AG08395 (cell line): ENCODE results near the gene LSM6.

ENCODE experiments used
- DNase-seq: peaks from one replicate; pipeline ENCODE4 v3.0.0; 2012; ENCODE audit warnings: mixed read lengths, low spot score

LSM6 gene

DNA sequence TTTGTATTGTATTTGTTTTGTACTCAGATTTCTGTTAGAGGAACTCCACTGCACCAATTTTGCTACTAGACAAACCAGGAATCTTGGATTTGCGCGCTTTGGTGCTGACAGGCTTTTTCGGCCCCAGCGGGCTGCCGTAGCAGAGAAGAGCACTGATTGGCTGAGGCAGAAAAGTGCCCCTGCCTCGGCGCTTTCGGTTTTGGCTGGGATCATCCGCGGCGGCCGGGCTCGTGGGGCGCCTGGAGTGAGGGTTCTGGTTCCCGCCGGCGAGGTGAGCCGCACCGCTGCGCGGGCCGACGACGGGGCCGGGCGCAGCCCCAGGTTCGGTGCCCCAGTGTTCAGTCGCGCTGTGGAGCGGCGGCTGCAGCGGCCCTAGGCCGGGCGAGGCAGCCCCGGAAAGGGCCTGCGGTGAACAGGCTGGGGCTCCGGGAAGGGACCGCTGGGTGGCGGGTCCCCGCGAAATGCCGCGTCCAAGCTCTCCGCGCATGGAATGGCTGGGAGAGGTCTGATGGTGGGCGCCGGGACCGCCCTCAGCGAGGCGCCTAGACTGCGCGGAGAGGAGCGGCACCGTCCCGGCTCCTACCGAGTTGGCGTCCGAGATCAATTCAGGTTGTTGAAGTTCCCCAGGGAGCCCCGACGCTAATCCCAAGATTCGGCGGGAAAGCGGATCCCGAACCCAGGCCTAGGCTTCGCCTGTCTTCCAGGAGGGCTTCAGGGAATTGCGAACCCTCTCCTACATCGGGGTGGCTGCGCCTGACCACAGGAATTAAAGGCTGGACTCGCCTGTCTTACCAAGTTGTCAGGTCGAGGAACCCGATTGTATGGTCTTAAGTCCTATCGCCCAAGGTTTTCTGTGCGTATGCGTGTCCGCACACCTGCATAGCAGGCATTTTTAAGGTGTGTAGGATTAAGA is at the start of gene LSM6:
Gene LSM6, plus strand, starts transcription at position 178 of the 913 bp plus-strand sequence. CDS start 7,204 bp downstream, outside the sequence.
- peak; percentile 91 for DNase-seq

DNA sequence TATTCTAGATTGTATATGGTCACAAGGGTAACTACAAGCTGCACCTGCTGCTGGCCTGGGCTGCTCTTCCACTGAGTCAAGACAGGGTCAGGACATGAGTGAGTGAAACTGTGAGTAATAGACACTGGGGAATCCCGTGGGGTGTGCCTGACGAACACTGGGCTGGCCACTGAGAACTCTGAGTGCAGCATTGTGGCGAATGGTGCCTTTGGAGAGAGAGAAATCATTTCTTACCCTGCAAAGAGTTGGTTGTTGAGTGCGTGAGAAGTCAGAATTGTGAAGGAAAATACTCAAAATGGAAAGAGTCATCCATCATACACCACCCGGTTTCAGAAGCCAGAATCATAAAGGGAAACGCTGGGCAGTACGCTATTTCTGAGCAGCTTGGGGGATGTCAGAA is 43.1 kb upstream of the LSM6 start:
- no peak for DNase-seq

DNA sequence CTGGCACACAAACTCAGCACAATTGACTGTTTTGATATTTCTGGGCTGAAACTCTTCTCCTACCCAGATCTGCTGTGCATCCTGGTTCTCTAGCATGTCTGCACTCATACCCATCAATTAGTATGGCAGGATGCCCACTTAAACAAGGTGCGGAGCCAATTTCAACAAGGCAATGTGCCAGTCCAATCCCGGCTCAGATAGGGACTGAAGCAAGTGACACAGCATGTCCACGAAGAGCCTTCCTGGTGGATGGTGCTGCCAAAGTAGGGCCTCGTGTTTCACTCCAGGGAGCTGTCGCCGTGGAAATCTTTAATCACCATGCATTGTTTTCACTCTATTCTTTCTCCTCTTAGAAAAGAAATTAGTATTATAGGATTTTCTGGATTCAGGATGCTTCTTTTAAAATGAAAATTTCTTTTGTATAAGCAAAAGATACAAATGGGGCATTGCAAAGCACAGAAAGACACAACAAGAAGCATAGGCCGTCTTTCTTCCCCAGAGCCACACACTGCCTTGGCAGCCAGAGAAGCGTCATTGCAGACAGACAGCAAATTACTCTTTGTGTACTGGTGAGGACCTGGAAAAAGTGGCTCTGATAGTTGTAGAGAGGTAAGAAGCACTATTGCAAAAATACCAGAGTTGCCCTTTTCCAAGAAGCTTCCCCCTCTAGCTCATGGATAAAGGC is 40.6 kb upstream of the LSM6 start:
- DNase-seq = no peak

- no peak for DNase-seq
Measured at GRCh38 chr4:146135941-146136340, 39.6 kb upstream of the LSM6 start.

DNA sequence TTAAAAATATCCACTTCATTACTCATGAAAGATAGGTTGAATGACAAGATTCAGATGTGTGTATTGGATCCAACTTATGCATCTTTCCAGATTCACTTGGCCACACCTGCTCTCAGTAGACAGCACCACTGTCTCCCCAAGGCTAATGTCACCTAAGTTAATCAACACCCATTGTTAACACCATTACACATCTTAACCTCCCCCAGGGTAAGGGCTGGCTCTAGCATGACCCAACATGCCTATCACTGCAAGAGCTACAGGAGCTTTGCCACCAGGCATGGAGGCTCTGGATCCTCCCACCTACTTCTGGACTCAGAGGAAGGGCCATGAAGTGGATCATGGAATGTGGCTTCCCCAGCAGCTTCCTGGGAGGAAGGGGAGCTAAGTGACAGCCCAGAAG is 32.8 kb upstream of the LSM6 start:
- DNase-seq = no peak

- no peak for DNase-seq
Measured at GRCh38 chr4:146143888-146144287, 31.6 kb upstream of the LSM6 start.

DNA sequence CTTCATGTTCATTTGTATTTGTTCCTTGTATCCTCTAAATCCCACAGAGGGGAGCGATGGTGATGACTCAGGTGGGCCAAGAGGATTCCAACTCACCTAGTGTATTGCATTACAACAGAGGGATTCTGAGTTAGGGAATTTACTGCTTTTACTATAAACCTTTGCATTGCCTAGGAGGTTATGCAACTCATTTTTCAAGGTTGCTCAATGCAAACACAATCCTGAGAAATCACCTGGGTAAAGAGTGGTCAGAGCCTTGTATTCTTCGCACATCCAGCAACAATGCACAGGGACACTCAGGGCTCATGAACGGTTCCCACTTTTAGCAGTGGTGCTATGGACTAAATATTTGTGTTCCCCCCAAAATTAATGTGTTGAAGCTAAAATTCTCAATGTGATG is 28.6 kb upstream of the LSM6 start:
- DNase-seq = no peak

DNA sequence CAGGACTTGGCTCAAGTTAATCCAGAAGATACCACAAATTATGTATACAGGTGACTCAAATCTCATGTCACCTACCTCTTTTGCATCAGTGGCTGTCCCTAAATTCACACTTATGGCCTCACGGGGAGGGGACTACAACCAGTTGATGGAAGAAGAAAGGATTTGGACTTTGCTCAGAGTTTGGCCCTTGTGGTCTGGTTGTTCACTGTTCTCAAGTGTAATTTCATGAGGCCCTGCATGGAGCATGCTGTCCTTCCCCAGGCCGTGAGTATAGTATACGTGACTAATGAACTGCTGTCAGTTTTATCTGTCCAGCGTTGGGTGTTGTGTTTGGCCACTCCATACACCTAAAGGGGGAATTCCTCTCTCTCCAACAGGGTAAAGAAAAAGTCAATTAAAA is 27.5 kb upstream of the LSM6 start:
- DNase-seq = no peak

GRCh38 chr4:146154057-146154456 is 21.5 kb upstream of the LSM6 start:
- no peak for DNase-seq

DNA sequence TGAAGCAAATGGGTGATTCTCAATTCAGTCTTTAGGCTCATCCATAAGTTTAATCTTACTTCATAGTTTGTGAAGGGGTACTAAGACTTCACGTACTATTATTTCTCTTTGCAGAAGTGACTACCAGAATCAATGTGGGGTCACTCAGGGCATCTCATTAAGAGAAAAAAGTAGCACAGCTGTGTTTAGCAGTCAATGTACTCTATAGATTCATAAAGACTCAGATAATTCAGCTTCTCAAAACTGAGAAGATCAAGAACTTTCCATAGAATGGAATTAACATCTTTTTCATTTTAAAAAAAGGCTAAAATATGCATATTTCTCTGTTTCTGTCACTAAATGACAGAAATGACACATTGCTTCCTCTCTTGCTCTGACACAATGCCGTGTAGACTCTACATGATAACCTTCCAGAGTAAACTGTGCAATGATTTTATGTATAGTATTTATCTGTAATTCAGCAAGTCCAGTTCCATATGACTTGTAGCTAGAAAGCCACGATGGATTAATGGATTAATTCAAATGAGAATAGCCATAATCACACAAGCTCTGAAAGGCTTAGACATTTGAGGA is 20.3 kb upstream of the LSM6 start:
- DNase-seq = no peak

- DNase-seq = no peak
Measured at GRCh38 chr4:146158036-146158745, 17.3 kb upstream of the LSM6 start.

GRCh38 chr4:146159384-146160058 is 16.0 kb upstream of the LSM6 start:
- no peak for DNase-seq

DNA sequence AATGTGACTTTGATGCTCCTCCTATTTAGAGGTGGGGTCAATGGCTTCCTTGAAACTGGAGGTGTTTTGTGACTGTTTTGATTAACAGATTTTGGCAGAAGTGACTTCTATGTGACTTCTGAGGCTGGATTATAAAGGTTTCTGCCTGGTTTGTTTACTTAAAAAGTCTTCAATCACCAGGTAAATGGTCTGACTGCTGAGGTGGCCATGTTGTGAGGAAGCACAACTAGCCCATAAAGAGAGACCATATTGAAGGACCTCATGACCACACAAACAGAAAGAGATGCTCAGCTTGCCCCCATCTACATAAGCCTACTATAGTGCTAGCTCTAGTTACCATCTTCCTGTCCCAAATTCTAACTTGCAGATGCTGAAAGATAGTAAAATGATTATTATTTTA is 14.3 kb upstream of the LSM6 start:
- DNase-seq = no peak

- no peak for DNase-seq
Measured at GRCh38 chr4:146165221-146165620, 10.3 kb upstream of the LSM6 start.

- peak; percentile 40 for DNase-seq
Measured at GRCh38 chr4:146165840-146166239, 9.7 kb upstream of the LSM6 start.

GRCh38 chr4:146170149-146170548 is 5.4 kb upstream of the LSM6 start:
- DNase-seq = no peak

- no peak for DNase-seq
Measured at GRCh38 chr4:146176891-146177290, 1.4 kb downstream of the LSM6 start.

DNA sequence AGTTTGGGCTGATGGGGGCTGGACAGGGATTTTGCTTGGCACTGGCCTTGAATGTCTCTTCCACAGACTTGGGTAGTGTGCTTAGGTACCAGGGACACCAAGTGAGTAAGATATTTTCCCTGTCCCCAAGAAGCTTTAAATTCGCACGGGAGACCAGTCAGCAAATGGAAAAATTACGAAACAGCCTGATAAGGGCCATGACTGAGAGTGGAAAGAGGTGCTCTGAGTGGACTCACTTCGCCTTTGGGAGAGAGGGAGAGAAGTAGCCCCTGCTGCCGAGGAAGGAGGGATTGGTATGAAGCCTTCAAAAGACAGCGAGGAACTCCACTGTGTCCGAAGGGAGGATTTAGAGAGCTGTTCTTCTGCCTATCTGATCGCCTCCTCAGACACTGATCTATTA is 2.6 kb downstream of the LSM6 start:
- no peak for DNase-seq

DNA sequence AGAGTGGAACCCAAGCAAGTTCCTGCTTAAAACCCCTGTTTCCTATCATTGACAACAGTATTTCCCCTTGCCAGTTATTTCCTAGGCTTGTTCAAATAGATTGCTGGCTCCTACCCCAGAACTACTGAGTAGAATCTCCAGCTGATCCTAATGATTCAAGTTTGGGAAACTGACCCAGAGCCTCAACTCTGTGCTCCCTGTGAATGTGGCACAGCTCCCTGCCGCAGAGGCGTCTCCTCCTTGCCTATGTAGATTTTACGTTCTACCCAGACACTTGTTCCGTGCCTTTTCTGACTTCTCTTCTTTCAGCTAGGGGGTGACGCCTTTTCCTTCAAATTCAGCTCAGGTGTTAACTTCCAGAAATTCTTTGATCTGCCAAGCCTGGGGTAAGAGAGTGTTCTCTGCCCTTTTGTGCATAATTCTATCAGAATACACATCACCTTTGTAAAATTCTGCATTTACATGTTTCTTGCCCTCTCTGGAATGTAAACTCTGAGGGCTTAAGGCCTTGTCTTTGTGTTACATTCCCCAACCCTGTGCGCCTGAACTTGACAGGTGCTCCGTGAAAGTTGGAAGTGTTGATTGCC is 4.4 kb downstream of the LSM6 start:
- DNase-seq = no peak

DNA sequence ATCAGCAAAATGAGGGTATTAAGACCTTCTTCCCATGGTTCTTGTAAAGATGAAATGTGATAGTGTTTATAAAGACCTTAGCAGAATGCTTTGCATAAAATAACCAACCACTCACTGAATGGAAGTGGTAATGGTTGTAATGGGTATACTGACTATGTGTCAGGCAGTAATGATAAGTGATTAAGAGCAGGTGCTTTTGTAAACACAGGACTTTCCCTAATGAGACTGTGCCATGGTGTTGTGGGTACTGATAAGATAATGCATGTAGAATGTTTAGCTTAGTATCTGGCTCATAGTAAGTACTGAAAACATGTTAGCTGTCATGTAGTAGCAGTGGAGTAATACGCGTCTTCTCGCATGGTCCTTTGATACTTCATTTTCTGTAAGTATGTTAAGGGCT is 6.9 kb downstream of the LSM6 start:
- DNase-seq = no peak

GRCh38 chr4:146183209-146183608 is 7.7 kb downstream of the LSM6 start:
- DNase-seq = no peak
